ENCODE data around the gene SCRN2. TPM values are rescaled to one million over a fixed set of nuclear protein-coding genes. Genes with fewer than 3 reads are reported as not detected.

Gene SCRN2
- total RNA-seq, 6 experiments from 2014 or later, result 33.9 to 46.6 (median 39.1) TPM

DNA sequence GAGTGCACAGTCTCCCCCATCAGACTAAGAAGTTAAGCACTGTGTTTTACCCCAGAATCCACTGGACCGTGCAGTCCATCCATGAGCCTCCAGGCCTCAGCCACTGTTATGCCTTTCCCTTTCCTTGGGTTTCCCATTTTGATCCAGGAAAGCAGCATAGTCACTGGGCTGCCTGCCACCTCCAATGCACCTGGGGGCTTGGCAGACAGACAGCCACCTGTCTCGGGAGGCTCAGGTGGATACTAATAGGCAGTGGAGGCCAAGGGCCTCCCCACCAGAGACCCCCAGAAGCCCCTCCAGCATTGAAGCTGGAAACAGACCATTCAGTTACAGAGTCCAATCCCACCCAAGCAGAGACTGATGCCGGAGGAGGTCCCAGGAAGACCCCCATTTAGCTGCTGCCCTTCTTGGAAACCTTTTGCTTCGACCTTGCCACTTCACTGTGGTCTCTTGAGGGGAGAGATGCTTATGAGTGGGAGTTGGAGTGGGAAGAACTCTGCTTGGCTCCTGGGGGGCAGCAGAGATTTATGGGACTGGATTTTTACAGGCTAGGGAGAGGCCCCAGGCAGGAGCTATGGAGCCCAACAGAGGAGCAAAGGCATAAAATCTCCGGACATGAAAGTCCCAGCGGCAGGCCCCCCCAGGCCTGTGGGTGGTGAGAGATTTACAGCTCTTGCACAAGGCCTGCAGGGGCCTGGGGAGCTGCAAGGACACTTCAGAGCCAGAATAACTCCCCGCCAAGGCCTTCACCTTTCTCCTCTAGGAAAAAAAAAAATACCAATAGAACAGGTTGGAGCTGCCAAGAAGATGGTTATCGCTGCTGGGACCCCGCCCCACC, 42.7 kb upstream of the SCRN2 start:
- Mint-ChIP-seq H3K27ac (peak overlapping the region; percentile 27; the same call in 1 of the 2 replicates), H3K27me3 (ENCODE audit: insufficient read depth) (peaks cover 2% of the 10 kb centered on the region; the same call in 1 of the 2 replicates), H3K4me1 (ENCODE audit: low read depth) (peaks cover 28% of the 10 kb centered on the region), H3K36me3 (ENCODE audit: low read depth) (no peaks in the 10 kb centered on the region), H3K4me3 (no peak overlapping the region), H3K9me3 (no peaks in the 10 kb centered on the region)
- TF ChIP-seq, protein P1, sequence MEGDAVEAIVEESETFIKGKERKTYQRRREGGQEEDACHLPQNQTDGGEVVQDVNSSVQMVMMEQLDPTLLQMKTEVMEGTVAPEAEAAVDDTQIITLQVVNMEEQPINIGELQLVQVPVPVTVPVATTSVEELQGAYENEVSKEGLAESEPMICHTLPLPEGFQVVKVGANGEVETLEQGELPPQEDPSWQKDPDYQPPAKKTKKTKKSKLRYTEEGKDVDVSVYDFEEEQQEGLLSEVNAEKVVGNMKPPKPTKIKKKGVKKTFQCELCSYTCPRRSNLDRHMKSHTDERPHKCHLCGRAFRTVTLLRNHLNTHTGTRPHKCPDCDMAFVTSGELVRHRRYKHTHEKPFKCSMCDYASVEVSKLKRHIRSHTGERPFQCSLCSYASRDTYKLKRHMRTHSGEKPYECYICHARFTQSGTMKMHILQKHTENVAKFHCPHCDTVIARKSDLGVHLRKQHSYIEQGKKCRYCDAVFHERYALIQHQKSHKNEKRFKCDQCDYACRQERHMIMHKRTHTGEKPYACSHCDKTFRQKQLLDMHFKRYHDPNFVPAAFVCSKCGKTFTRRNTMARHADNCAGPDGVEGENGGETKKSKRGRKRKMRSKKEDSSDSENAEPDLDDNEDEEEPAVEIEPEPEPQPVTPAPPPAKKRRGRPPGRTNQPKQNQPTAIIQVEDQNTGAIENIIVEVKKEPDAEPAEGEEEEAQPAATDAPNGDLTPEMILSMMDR (IDR thresholded peaks at IDR 0.05), result no peak
- no peak for DNase-seq

DNA sequence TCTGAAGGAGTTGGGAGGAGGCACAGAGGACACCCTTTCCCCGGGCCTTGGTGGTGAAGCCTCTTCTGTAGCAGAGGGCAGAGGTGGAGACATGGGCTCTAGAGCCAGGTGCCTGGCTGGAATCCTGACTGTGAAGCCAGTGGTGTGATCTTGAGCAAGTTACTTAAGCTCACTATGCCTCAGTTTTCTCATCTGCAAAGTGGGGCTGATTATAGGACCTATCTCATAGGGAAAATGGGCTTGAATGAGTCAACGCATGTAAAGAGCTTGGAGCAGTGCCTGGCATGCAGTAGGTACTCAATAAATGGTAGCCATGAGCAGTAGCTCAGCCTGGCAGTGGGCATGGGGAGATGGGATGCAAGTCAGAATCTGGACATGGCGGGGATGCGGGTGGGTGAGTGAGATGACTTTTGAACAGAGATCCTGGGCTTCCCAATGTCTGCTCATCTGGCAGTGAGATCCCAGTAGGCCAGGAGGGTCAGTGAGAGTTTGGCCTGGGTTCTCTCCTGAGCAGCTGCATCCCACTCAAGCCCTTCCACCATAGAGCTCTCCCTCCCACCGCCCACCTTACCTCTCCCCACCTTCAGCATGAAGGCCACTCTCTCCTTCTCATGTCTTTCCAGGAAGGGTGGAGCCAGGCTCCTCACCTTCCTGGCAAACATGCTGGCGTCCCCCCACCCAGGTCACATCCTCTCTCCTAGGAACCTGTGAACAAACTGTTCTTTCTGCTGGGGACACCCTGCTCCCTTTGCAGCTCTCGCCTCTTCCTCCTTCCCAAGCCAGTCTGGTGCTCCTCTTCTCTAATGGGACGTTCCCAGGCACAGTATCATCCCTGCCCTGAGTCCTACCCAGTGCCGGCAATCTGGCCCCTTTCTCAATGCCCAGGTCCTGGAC, 41.9 kb upstream of the SCRN2 start:
- no peak overlapping the region; the same call in 1 of the 2 replicates for H3K4me3 Mint-ChIP-seq
- H3K9me3 Mint-ChIP-seq, result no peaks in the 10 kb centered on the region
- no peak for DNase-seq
- no peaks in the 10 kb centered on the region for H3K36me3 Mint-ChIP-seq (ENCODE audit: low read depth)
- peak overlapping the region; percentile 49; the same call in 1 of the 2 replicates for H3K27ac Mint-ChIP-seq
- TF ChIP-seq, protein P1 (IDR thresholded peaks at IDR 0.05), result no peak
- peaks cover 36% of the 10 kb centered on the region for H3K4me1 Mint-ChIP-seq (ENCODE audit: low read depth)
- peaks cover 4% of the 10 kb centered on the region; the same call in 1 of the 2 replicates for H3K27me3 Mint-ChIP-seq (ENCODE audit: insufficient read depth)

DNA sequence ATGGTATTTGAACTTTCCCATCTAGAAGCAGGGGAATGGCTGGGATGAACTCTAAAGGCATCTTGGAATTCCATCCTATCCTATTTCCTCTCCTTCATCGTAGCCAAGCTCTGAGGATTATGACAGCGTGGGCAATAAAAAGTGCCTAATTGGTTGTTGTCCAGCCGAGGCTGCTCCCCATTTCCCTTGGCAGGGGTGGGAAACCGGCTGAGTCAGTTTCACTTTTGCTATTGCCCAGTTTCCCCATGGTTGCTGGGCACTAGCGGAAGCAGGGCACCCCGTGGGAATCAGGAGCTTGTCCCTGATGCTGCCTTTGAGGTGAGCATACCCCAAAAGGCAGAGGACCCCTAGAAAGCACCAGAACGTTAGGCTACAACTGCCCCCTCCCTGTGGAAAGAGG, 41.2 kb upstream of the SCRN2 start:
- TF ChIP-seq, protein P1 (IDR thresholded peaks at IDR 0.05), result no peak
- Mint-ChIP-seq H3K4me1 (ENCODE audit: low read depth) (peaks cover 43% of the 10 kb centered on the region), H3K9me3 (no peaks in the 10 kb centered on the region), H3K27ac (peak overlapping the region; percentile 49; the same call in 1 of the 2 replicates), H3K36me3 (ENCODE audit: low read depth) (no peaks in the 10 kb centered on the region), H3K4me3 (peak overlapping the region; percentile 49; the same call in 1 of the 2 replicates), H3K27me3 (ENCODE audit: insufficient read depth) (peaks cover 4% of the 10 kb centered on the region; the same call in 1 of the 2 replicates)
- peak; percentile 50 for DNase-seq

DNA sequence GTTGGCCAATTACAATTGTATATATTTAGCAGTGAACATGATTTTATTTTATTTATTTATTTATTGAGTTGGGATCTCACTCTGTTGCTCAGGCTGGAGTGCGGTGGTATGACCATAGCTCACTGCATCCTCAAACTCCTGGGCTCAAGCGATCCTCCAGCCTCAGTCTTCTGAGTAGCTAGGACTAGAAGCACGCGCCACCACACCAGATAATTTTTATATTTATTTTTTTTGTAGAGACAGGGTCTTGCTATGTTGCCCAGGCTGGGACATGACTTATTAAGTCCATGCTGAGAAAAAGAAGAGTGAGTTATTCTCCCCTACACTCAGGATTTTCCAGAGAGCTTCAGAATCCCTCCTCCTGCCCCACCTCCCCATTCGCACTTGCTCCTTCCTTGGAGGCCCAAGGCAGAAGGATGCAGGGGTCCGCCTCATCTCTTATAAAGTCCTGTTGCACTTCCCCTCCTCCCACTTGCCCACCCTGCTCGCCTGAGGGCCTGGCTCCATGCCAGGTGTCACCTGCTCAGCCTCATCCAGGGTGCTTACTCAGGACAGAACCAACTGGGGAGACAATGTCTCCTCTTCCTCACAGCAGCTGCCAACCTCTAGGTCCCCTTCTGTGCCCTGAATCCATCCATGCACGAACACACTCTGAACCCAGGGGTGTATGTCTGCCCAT, 38.8 kb upstream of the SCRN2 start:
- DNase-seq, result no peak
- Mint-ChIP-seq H3K36me3 (ENCODE audit: low read depth) (no peaks in the 10 kb centered on the region), H3K27me3 (ENCODE audit: insufficient read depth) (peaks cover 4% of the 10 kb centered on the region; the same call in 1 of the 2 replicates), H3K27ac (no peak overlapping the region), H3K9me3 (no peaks in the 10 kb centered on the region), H3K4me1 (ENCODE audit: low read depth) (peaks cover 55% of the 10 kb centered on the region), H3K4me3 (no peak overlapping the region)
- TF ChIP-seq, protein P1 (IDR thresholded peaks at IDR 0.05), result no peak

DNA sequence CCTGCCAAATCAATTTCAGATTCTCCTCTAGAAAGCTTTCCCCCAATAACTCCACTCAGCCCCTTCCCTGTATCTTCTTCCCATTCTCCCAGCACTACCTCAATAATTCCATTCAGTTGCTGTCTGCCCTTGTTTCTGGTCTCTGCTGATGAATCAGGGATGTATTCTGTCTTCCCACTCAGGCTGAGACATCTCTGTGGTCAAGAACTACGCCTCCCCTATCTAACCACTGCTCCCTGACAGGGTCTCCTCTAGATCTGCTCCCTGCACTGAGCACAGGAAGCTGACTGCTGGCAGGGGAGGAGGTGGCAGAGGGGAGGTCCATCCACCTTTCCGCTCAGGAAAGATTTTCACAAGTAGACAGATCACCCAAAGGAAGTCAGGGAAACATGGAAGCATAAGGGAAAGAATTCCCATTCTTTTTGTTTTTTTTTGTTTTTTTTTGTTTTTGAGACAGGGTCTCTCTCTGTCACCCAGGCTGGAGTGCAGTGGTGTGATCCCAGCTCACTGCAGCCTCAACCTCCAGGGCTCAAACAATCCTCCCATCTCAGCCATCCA, 38.0 kb upstream of the SCRN2 start:
- Mint-ChIP-seq H3K27ac (peak overlapping the region; percentile 52), H3K4me3 (peak overlapping the region; percentile 10; the same call in 1 of the 2 replicates), H3K27me3 (ENCODE audit: insufficient read depth) (peaks cover 6% of the 10 kb centered on the region; the same call in 1 of the 2 replicates), H3K4me1 (ENCODE audit: low read depth) (peaks cover 61% of the 10 kb centered on the region), H3K36me3 (ENCODE audit: low read depth) (no peaks in the 10 kb centered on the region), H3K9me3 (no peaks in the 10 kb centered on the region)
- DNase-seq, result peak; percentile 53
- TF ChIP-seq, protein P1 (IDR thresholded peaks at IDR 0.05), result no peak
